Endothelial cell of umbilical vein (primary cell): ENCODE data around the gene SOCS4. TPM values are rescaled to one million over a fixed set of nuclear protein-coding genes. Genes with fewer than 3 reads are reported as not detected.

ENCODE experiments used
- BruUV-seq: library from RNA; stranded (reverse); fragments of 400-500 nt; replicated peaks from 2 replicates; lab custom pipeline; 2021; lab: Mats Ljungman, UMichigan
- CTCF ChIA-PET: fragments of 300-600, 350-600 bp; sonication (Branson Sonifier 250); formaldehyde crosslinking; loops from one replicate; lab custom pipeline; 2021; ENCODE audit warnings: antibody characterized with exemption, inconsistent platforms; lab: Charles Lee
- POLR2A ChIA-PET: fragments of 300-600, 350-600 bp; sonication (Branson Sonifier 250); formaldehyde crosslinking; loops from one replicate; lab custom pipeline; 2021; ENCODE audit warnings: antibody characterized with exemption, inconsistent platforms; lab: Charles Lee
- DNase-seq: peaks from one replicate; pipeline ENCODE4 v3.0.0-alpha.2; 2011; ENCODE audit warnings: low read depth, low spot score
- FAIRE-seq: peaks from 2 replicates; lab custom pipeline; 2011; peaks lifted over from hg19 to GRCh38; lab: Jason Lieb, UNC
- H2AFZ ChIP-seq: 2 replicates; pipeline ENCODE4 v1.6.0; 2012; ENCODE audit warnings: low read depth, low read length, control low read depth, inconsistent platforms
- H3K27ac ChIP-seq: 2 replicates; pipeline ENCODE4 v1.5.1; 2011; ENCODE audit warnings: low read depth, mild to moderate bottlenecking, control low read depth, low read length, moderate library complexity; ENCODE audit not compliant: insufficient read depth
- H3K27me3 ChIP-seq, 2 experiments: 2 replicates each; pipeline versions ENCODE4 v1.6.0 to v1.6.1; 2011; ENCODE audit warnings: low read length in 2 of 2, mixed read lengths in 1 of 2; ENCODE audit not compliant: control insufficient read depth in 2 of 2, insufficient read depth in 2 of 2
- H3K36me3 ChIP-seq, 2 experiments: 2 replicates in 1 of 2; 3 replicates in 1 of 2; pipeline ENCODE4 v1.5.1; 2011; ENCODE audit warnings: low read length in 2 of 2, mild to moderate bottlenecking in 1 of 2, moderate library complexity in 1 of 2; ENCODE audit not compliant: control insufficient read depth in 2 of 2, insufficient read depth in 2 of 2; ENCODE audit errors: extremely low read depth in 1 of 2
- H3K4me1 ChIP-seq: 3 replicates; pipeline ENCODE4 v1.5.1; 2011; ENCODE audit warnings: mild to moderate bottlenecking, low read length; ENCODE audit not compliant: control insufficient read depth, insufficient read depth; ENCODE audit errors: extremely low read depth
- H3K4me2 ChIP-seq: 2 replicates; pipeline ENCODE4 v1.6.1; 2011; ENCODE audit warnings: low read length, control low read depth, mixed read lengths; ENCODE audit not compliant: insufficient read depth
- H3K4me3 ChIP-seq, 3 experiments: fragments of 200-600 bp in 1 of 3; sonication (generic), shearing (Covaris generic) in 1 of 3; replicated peaks in 1 of 3; 2 replicates each; pipeline ENCODE4 v1.5.1; 2011 to 2016; ENCODE audit warnings: control low read depth in 3 of 3, low read length in 3 of 3, mild to moderate bottlenecking in 2 of 3, inconsistent platforms in 1 of 3, low read depth in 1 of 3, moderate library complexity in 1 of 3; ENCODE audit not compliant: insufficient read depth in 1 of 3
- H3K79me2 ChIP-seq: 2 replicates; pipeline ENCODE4 v1.6.0; 2012; ENCODE audit warnings: low read length, inconsistent platforms; ENCODE audit not compliant: control insufficient read depth, insufficient read depth
- H3K9ac ChIP-seq: replicated peaks from 2 replicates; pipeline ENCODE3; 2011; ENCODE audit warnings: low read length, control low read depth; ENCODE audit not compliant: insufficient read depth; ENCODE audit errors: extremely low read depth
- H3K9me1 ChIP-seq: replicated peaks from 3 replicates; pipeline ENCODE4 v1.6.0; 2011; ENCODE audit warnings: mild to moderate bottlenecking, low read length; ENCODE audit not compliant: control insufficient read depth, insufficient read depth; ENCODE audit errors: extremely low read depth
- H3K9me3 ChIP-seq: replicated peaks from 2 replicates; pipeline ENCODE4 v1.5.1; 2012; ENCODE audit warnings: low read length, inconsistent platforms; ENCODE audit not compliant: control insufficient read depth, insufficient read depth
- H4K20me1 ChIP-seq: replicated peaks from 2 replicates; pipeline ENCODE3; 2011; ENCODE audit warnings: mild to moderate bottlenecking, low read length; ENCODE audit not compliant: control insufficient read depth, insufficient read depth; ENCODE audit errors: extremely low read depth
- EZH2 ChIP-seq: IDR thresholded peaks from 2 replicates; pipeline ENCODE4 v1.6.1; 2012; ENCODE audit warnings: borderline replicate concordance, low read depth, mild to moderate bottlenecking, moderate library complexity, low read length, inconsistent platforms; ENCODE audit not compliant: severe bottlenecking
- FOS ChIP-seq: IDR thresholded peaks from 2 replicates; pipeline ENCODE4 v1.6.1; 2011; ENCODE audit warnings: mild to moderate bottlenecking, low read length, moderate library complexity, borderline replicate concordance; ENCODE audit not compliant: insufficient read depth
- GATA2 ChIP-seq: IDR thresholded peaks from 2 replicates; pipeline ENCODE4 v1.7.0; 2011; ENCODE audit warnings: low read depth, mild to moderate bottlenecking, moderate library complexity, mixed read lengths, low read length; ENCODE audit not compliant: insufficient read length, insufficient read depth
- JUN ChIP-seq: IDR thresholded peaks from 2 replicates; pipeline ENCODE4 v1.6.1; 2011; ENCODE audit warnings: borderline replicate concordance, low read depth; ENCODE audit not compliant: insufficient read length, insufficient read depth
- MAX ChIP-seq: IDR thresholded peaks from 2 replicates; pipeline ENCODE4 v1.6.1; 2011; ENCODE audit not compliant: insufficient read depth, insufficient read length
- MYC ChIP-seq: IDR thresholded peaks from one replicate; pipeline ENCODE4 v1.6.1; 2011; ENCODE audit warnings: mild to moderate bottlenecking, low read depth, low read length
- POLR2A ChIP-seq: IDR thresholded peaks from 2 replicates; pipeline ENCODE4 v1.6.1; 2012; ENCODE audit warnings: low read depth, mild to moderate bottlenecking, control low read depth, low read length
- POLR2AphosphoS5 ChIP-seq: IDR thresholded peaks from 2 replicates; pipeline ENCODE4 v1.6.1; 2012; ENCODE audit warnings: low read depth, mild to moderate bottlenecking, control low read depth, low read length, moderate library complexity; ENCODE audit not compliant: insufficient read depth
- dilution Hi-C: fragments of 300-500 bp; cut with MboI; formaldehyde crosslinking; loops from one replicate; pipeline ENCODE4 v1.15.0; 2019; ENCODE audit warnings: low sequenced_read_pairs; ENCODE audit not compliant: extremely low pct_ligation_motif_present
- intact Hi-C: fragments of 100-400 bp; cut with micrococcal nuclease; formaldehyde crosslinking; loops from one replicate; pipeline ENCODE4 v1.10.0; 2022
- polyA plus RNA-seq, 4 experiments: library from polyadenylated mRNA; depleted of rRNA in 3 of 4; stranded (reverse) in 3 of 4; unstranded in 1 of 4; fragments of >200 nt; gene quantifications; 2 replicates each; pipeline versions ENCODE4 v1.2.1 to v1.2.3, GENCODE V29; 2011 to 2012; ENCODE audit warnings: missing spikeins in 1 of 4
- total RNA-seq: library from RNA; stranded (reverse); gene quantifications from 2 replicates; pipeline ENCODE4 v1.2.3, GENCODE V29; 2021
- TF ChIP-seq, protein P1 (sequence below), 2 donors: IDR thresholded peaks; 1 replicate in 1 of 2; 2 replicates in 1 of 2; pipeline ENCODE4 v1.5.1; 2011; ENCODE audit warnings: low read length in 2 of 2, mild to moderate bottlenecking in 2 of 2, moderate library complexity in 2 of 2, control low read depth in 1 of 2, inconsistent platforms in 1 of 2, low read depth in 1 of 2; ENCODE audit not compliant: insufficient read depth in 1 of 2; ENCODE audit errors: extremely low read depth in 1 of 2

SOCS4 gene
- total and polyA plus RNA-seq, 2 donors (not counting 3 experiments of a cell fraction or from before 2014, with no cell fraction given) = 6.4 to 26.7 TPM

GRCh38 chr14:55066223-55066622 is 39.2 kb downstream of the SOCS4 start:
- Histone ChIP-seq H3K4me1 (peaks cover 3% of the 10 kb centered on the region), H4K20me1 (peaks cover under 1% of the 10 kb centered on the region), H2AFZ (no peak overlapping the region), H3K79me2 (peaks cover 11% of the 10 kb centered on the region), H3K9me3 (no peaks in the 10 kb centered on the region), H3K4me3 (no peak overlapping the region), H3K27me3 (no peaks in the 10 kb centered on the region), H3K9ac (no peak overlapping the region), H3K36me3 (peaks cover 7 to 20% of the 10 kb centered on the region in 2 experiments), H3K27ac (no peak overlapping the region), H3K4me2 (no peak overlapping the region), H3K9me1 (no peaks in the 10 kb centered on the region)
- DNase-seq (no peak), FAIRE-seq (no peak)
- no TSS peak for BruUV-seq
- ChIA-PET POLR2A (no interaction called here), CTCF (interaction anchor here (0.9 to 1.8 kb wide), 3 partner anchors 15 to 94 kb away, joined by 3 to 8 read pairs (median 3); partner anchors contain the start of gene MAPK1IP1L)
- dilution Hi-C loops = no loop called here
- intact Hi-C loops = no loop called here
- TF ChIP-seq, protein P1, sequence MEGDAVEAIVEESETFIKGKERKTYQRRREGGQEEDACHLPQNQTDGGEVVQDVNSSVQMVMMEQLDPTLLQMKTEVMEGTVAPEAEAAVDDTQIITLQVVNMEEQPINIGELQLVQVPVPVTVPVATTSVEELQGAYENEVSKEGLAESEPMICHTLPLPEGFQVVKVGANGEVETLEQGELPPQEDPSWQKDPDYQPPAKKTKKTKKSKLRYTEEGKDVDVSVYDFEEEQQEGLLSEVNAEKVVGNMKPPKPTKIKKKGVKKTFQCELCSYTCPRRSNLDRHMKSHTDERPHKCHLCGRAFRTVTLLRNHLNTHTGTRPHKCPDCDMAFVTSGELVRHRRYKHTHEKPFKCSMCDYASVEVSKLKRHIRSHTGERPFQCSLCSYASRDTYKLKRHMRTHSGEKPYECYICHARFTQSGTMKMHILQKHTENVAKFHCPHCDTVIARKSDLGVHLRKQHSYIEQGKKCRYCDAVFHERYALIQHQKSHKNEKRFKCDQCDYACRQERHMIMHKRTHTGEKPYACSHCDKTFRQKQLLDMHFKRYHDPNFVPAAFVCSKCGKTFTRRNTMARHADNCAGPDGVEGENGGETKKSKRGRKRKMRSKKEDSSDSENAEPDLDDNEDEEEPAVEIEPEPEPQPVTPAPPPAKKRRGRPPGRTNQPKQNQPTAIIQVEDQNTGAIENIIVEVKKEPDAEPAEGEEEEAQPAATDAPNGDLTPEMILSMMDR (IDR thresholded peaks at IDR 0.05; ENCODE audit: extremely low read depth in 1 of 2, insufficient read depth in 1 of 2, low read depth in 1 of 2, low read length in 2 of 2) = no peak
- no peak for TF ChIP-seq POLR2AphosphoS5
- TF ChIP-seq POLR2A = no peak
- no peak for TF ChIP-seq JUN
- TF ChIP-seq EZH2 = no peak
- no peak for TF ChIP-seq FOS
- TF ChIP-seq MAX = no peak
- no peak for TF ChIP-seq MYC
- TF ChIP-seq GATA2 = no peak
